SK-N-MC (cell line): ENCODE measurements around the gene TBC1D2B.

Experiments used
- EZH2 ChIP-seq: fragments of 200-600 bp; sonication (generic); IDR thresholded peaks from one replicate; pipeline ENCODE4 v1.6.1; 2017; ENCODE audit warnings: antibody characterized with exemption
- FOXP2 ChIP-seq: optimal IDR thresholded peaks from 2 replicates; pipeline ENCODE3; 2011; ENCODE audit warnings: mild to moderate bottlenecking, moderate library complexity; ENCODE audit not compliant: insufficient read depth; ENCODE audit errors: extremely low read length, control extremely low read depth
- POLR2AphosphoS5 ChIP-seq: IDR thresholded peaks from 2 replicates; pipeline ENCODE4 v1.6.1; 2012; ENCODE audit warnings: mild to moderate bottlenecking, low read depth, low read length, borderline replicate concordance

GRCh38 chr15:78012643-78013077 is 64.9 kb downstream of the TBC1D2B start:
- no peak for TF ChIP-seq POLR2AphosphoS5
- TF ChIP-seq EZH2 = no peak
- TF ChIP-seq FOXP2 = no peak
